GM20000 (cell line): ENCODE measurements around the gene COL18A1.
"Not testable (repeated sequence)": the region's sequence is repeated elsewhere in the genome, so short reads cannot be mapped to it uniquely, and the experiment has no call there.

Source experiments
- DNase-seq: peaks from one replicate; pipeline ENCODE4 v3.0.0; 2012; ENCODE audit warnings: low spot score
- TF ChIP-seq, protein P1 (sequence below): IDR thresholded peaks from 2 replicates; pipeline ENCODE4 v1.5.1; 2012; ENCODE audit warnings: mild to moderate bottlenecking, control low read depth; ENCODE audit errors: extremely low read depth, missing control alignments

Gene COL18A1

DNA sequence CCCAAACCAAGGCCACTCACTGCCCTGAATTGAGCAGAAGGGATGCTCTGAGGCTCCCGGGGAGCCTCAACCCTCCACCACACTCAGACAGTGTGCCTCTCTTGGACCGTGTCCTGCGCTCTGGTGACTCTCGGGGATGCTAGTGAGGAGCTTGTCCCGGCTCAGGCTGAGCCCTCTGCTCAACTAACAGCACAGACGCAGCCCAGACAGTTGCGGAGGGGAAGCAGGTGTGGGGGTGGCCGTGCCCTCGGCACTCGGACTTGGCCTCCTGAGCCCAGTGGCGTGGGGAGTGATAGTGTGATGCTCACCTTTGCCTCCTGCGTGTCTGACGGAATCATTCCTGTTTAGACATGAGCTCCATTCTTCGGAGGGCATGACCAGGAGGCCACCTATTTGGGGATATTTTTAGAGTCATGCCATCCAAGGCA is 152.7 kb downstream of the COL18A1 start:
- DNase-seq = no peak
- TF ChIP-seq, protein P1, sequence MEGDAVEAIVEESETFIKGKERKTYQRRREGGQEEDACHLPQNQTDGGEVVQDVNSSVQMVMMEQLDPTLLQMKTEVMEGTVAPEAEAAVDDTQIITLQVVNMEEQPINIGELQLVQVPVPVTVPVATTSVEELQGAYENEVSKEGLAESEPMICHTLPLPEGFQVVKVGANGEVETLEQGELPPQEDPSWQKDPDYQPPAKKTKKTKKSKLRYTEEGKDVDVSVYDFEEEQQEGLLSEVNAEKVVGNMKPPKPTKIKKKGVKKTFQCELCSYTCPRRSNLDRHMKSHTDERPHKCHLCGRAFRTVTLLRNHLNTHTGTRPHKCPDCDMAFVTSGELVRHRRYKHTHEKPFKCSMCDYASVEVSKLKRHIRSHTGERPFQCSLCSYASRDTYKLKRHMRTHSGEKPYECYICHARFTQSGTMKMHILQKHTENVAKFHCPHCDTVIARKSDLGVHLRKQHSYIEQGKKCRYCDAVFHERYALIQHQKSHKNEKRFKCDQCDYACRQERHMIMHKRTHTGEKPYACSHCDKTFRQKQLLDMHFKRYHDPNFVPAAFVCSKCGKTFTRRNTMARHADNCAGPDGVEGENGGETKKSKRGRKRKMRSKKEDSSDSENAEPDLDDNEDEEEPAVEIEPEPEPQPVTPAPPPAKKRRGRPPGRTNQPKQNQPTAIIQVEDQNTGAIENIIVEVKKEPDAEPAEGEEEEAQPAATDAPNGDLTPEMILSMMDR = no peak

DNA sequence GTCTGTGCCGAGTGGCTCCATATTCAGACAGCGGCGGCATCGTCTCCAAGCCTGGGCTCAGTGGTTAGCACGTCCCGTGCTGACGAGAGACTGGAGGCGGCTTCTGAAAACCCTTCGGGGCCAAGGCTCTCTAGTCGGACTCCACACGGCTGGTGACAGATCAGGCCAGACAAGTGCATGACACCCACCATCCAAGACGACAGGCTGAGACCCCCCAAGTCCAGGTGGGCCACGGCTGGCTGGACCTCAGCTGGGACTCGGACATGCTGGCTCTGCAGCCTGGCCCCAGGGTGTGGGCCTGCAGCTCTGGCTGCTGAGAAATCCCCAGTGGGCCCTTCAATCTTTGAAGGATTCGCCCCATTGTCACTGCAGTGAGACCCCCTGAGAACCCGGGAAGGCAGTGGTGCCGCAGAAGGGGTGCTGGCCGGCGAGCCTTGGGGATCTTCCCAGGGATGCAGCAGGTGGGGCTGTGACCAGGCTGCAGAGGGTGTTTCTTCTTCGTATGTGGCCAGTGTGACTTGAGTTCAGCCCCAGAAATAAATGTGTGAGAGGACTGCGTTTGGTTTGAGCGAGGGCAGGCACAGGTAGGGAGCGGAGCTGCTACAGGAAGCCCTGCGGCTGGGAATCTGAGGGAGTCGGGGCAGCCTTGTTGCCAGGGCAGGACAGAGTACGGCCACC is 153.2 kb downstream of the COL18A1 start:
- TF ChIP-seq, protein P1 = no peak
- no peak for DNase-seq

DNA sequence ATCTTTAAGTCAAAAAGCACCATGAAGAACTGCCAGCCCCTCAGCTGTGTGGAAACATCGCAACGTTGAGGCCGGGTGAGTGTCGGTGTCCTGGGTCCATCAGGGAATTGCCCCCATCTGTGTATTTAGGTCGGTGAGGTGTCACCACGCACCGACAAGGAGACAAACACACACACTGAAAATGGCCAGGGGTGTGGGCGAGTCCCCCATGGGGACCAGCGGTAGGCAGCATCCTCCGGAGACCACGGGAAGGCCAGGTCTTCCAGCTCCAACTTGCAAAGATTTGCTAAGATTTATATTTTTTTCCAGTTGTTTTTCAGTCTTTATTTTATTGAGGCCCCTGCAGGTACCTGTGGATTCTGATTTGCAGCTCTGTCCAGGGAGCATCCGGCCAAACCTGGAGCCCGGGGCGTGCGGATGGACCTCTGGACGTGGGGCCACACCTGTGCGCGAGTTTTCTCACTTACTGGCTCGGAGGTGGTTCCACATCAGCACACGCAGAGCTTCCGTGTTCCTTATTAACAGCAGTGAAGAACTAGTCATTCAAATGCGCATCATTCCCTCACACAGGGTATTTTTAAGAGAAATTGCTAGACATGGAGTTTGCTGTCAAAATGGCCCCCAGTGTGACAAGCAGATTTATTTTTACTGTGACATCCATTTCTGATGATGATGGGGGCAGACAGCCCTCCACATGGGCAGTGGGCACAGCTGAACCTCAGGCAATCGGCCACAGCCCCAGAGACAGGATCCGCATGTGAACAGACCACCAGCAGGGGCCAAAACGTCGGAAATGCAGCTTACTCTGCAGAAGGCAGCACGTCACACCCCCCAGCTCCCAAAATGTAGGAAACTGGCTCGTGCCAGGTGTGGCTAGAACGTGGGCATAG is 154.5 kb downstream of the COL18A1 start:
- TF ChIP-seq, protein P1 = no peak
- DNase-seq = no peak

DNA sequence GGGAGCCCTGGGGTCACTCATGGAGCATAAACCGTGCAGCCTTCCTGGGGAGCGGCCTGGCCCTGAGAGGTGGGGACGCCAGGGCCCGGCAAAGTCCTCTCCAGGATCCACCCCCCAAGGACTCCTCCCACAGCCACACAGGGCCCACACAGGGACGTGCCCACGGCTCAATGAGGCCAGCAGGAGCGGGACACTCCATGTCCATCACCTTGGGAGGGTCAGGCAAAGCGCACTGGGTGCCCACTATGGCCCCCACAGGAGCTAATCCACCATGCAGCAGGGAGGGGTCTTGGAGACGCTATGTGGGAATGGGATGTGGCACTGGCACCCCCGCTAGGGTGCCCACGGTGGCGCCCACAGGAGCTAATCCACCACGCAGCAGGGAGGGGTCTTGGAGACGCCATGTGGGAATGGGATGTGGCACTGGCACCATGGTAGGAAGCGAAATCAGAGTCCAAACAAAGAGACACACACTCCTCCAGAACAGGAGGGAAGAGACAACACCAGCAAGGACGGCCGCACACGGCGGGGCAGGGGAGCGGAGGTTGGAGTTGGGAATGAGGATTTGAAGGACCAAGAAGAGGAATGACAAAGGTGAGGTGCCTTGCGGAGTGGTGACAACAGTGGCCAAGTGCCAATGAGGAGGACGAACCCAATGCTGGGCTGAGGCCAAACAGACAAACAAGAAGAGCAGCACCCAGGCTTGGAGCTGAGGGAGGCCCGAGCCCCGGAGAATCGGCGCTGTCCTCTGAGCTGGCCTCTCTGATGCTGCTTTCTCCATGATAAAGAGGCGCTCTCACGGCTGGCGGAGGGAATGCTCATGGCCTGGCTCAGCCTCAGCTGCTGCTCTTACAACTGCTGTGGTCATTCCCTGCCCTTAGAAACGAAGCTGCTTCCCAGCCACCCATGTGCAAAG is 155.4 kb downstream of the COL18A1 start:
- no peak for DNase-seq
- TF ChIP-seq, protein P1 = no peak

DNA sequence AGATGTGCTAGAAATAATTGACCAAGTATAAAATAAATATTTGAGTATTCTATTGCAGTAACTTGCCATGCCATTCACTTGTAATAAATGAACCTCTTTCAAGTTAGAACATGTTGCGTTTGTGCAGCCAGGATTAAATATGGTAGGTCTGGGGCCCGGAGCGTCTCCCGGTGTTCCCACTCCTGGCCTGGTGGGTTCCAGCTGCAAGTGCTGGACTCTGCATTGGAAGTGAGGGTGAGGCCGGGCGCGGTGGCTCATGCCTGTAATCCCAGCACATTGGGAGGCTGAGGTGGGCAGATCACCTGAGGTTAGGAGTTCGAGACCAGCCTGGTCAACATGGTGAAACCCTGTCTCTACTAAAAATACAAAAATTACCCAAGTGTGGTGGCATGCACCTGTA is 156.3 kb downstream of the COL18A1 start:
- not testable (repeated sequence) for DNase-seq

DNA sequence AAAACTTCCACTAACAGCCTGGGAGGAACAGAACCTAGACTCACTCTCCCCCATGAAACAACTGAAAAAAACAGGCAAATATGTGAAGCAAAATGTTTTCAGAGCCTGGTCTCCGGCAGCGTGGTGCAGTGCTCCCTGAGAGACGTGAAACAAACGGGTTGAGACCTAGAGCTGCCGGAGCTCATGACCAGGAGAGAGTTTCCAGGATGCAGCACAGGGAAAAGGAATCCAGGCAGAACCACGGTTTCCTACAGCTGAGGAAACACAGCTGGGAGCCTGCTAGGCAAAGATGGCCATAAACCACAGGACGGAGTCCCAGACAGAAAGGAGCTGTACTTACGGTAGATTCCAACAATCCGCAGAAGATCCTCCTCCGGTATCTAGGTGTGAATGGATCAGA is 157.4 kb downstream of the COL18A1 start:
- TF ChIP-seq, protein P1 = no peak
- no peak for DNase-seq

DNA sequence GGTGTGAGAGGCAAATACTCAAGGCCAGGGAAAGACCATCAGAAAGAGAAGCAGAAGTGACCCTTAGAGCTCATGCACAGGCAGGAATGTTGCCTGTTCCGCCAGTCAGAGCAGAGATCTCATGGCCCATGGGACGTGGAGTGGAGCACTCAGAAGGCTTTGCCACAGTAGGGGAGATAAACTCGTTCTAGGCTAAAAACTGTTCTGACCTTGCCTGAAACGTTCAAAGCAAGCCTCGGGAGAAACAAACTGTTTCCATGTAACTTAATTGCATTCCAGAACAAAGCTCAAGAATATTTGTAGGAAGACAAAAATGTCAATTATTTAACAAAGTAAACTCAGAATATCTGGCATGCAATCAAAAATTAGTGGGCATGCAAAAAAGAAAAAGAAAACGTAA is 158.0 kb downstream of the COL18A1 start:
- DNase-seq = no peak
- TF ChIP-seq, protein P1 = no peak
